Measurements from ENCODE around the gene JAG2.
A peak's percentile ranks its signal among the peaks of the same experiment; 100 is the strongest.

Gene JAG2

DNA sequence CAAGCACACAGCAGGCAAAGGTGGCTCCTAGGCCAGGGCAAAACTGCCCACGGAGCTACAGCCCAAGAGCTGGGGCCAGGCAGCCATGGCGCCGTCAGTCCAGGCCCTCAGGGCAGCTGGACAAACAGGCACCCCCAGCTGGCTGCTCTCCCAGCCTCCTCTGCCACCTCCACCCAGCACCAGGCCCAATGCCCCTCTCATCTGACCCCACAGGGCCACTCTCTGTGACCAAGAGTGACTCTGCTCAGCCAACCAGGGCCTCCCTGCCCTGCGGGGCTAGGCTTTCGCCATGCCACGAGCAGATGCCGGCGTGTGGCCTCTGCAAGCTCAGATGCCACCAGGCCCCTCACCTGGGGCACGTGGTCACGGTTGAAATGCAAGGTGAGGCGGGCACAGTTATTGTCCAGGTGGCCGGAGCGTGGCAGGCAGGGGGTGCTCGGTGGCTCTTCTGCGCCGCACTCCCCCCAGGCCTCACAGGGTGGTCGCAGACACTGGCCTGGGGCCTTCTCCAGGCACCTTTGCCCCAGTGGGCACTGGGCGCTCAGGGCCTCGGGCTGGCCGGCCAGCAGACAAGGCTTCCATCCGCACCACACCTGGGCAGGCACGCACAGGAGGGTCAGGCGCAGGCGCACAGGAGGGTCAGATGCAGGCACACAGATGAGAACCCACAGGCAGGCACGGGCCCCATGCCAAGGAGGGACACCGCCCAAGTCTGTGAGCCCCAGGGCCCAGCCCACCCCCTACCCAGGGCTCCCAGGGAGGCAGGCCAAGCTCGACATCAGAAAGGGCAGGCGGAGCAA is 23.0 kb downstream of the JAG2 start:
- POLR2A ChIA-PET, result no interaction called here
- Histone ChIP-seq H3K27ac (ENCODE audit: extremely low read depth, low read depth, low read length) (no peak overlapping the region), H3K36me3 (ENCODE audit: control insufficient read depth in 2 of 2, insufficient read depth in 1 of 2, low read length in 2 of 2) (peaks cover 0 to 82% of the 10 kb centered on the region in 2 experiments; a peak in 1 of 3 replicates), H3K9me3 (ENCODE audit: control insufficient read depth, insufficient read depth, low read depth, low read length) (no peaks in the 10 kb centered on the region), H3K4me1 (ENCODE audit: control insufficient read depth, insufficient read depth, low read length) (no peaks in the 10 kb centered on the region), H3K4me3 (ENCODE audit: low read depth, low read length) (no peak overlapping the region)
- CTCF ChIA-PET, result interaction anchor here (0.5 kb wide), 1 partner anchor 187 kb away, joined by 4 read pairs; no protein-coding TSS in a partner anchor
- TF ChIP-seq ZNF544 (tag by site-specific recombination; IDR thresholded peaks at IDR 0.05), result no peak
- TF ChIP-seq ZNF133 (tag by site-specific recombination; IDR thresholded peaks at IDR 0.05), result no peak
- 0 out of 2 replicates have a peak, but pooled peaks have one; percentile 5 for TF ChIP-seq KLF8 (tag by site-specific recombination; IDR thresholded peaks at IDR 0.05)
- TF ChIP-seq, protein P1, sequence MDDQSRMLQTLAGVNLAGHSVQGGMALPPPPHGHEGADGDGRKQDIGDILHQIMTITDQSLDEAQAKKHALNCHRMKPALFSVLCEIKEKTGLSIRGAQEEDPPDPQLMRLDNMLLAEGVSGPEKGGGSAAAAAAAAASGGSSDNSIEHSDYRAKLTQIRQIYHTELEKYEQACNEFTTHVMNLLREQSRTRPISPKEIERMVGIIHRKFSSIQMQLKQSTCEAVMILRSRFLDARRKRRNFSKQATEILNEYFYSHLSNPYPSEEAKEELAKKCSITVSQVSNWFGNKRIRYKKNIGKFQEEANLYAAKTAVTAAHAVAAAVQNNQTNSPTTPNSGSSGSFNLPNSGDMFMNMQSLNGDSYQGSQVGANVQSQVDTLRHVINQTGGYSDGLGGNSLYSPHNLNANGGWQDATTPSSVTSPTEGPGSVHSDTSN (CRISPR knock-in tag; IDR thresholded peaks at IDR 0.05), result no peak

DNA sequence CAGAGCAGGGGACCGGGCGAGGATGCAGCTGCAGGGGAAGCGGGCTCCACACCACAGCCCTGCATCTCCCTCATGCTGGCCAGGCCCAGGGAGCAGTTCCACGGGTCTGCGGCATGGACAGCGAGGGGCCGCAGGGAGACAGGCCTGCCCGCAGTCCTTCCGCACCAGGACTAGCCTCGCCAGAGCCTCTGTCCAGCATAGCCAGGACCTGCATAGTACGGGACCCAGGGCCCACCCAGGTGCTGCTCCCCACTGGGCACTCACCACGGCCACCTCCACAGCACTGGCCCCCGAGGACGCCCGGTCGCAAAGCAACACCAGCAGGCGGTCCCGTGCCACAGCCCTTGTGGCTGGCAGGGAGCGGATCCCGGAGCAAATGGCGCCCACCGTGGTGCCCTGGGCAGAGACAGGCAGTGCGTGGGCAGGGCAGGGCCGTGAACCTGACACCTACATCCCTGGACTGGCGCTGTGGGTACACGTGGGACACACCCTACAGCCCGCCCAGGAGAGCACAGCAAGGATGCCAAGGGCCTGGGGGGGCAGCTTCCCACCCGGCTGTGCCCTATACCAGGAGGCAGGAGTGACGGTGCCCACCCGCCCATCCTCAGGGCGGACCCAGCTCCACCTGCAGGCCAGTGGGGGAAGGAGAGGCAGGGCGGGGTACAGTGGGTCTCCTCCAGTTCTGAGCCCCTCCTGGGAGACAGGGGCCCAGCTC is 23.8 kb downstream of the JAG2 start:
- POLR2A ChIA-PET, result no interaction called here
- peaks cover 0 to 81% of the 10 kb centered on the region in 2 experiments; a peak in 1 of 3 replicates for H3K36me3 ChIP-seq (ENCODE audit: control insufficient read depth in 2 of 2, insufficient read depth in 1 of 2, low read length in 2 of 2)
- TF ChIP-seq ZNF548 (tag by site-specific recombination; IDR thresholded peaks at IDR 0.05), result no peak
- peak; percentile 24; the same call in 1 of the 2 replicates for TF ChIP-seq ZFHX2 (tag by site-specific recombination; conservative IDR thresholded peaks at IDR 0.05)
- TF ChIP-seq, protein P2, sequence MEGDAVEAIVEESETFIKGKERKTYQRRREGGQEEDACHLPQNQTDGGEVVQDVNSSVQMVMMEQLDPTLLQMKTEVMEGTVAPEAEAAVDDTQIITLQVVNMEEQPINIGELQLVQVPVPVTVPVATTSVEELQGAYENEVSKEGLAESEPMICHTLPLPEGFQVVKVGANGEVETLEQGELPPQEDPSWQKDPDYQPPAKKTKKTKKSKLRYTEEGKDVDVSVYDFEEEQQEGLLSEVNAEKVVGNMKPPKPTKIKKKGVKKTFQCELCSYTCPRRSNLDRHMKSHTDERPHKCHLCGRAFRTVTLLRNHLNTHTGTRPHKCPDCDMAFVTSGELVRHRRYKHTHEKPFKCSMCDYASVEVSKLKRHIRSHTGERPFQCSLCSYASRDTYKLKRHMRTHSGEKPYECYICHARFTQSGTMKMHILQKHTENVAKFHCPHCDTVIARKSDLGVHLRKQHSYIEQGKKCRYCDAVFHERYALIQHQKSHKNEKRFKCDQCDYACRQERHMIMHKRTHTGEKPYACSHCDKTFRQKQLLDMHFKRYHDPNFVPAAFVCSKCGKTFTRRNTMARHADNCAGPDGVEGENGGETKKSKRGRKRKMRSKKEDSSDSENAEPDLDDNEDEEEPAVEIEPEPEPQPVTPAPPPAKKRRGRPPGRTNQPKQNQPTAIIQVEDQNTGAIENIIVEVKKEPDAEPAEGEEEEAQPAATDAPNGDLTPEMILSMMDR (tag by site-specific recombination; IDR thresholded peaks at IDR 0.05), result 0 out of 2 replicates have a peak, but pooled peaks have one; percentile 9
- no peak for TF ChIP-seq ZNF529 (tag by site-specific recombination; IDR thresholded peaks at IDR 0.05; ENCODE audit: insufficient replicate concordance)
- no peak for TF ChIP-seq ZNF791 (tag by site-specific recombination; IDR thresholded peaks at IDR 0.05)
- no peak for TF ChIP-seq ZNF600 (tag by site-specific recombination; IDR thresholded peaks at IDR 0.05)
- 0 out of 2 replicates have a peak, but pooled peaks have one; percentile 16 for TF ChIP-seq SP2 (tag by site-specific recombination; IDR thresholded peaks at IDR 0.05)
- TF ChIP-seq, protein P3, sequence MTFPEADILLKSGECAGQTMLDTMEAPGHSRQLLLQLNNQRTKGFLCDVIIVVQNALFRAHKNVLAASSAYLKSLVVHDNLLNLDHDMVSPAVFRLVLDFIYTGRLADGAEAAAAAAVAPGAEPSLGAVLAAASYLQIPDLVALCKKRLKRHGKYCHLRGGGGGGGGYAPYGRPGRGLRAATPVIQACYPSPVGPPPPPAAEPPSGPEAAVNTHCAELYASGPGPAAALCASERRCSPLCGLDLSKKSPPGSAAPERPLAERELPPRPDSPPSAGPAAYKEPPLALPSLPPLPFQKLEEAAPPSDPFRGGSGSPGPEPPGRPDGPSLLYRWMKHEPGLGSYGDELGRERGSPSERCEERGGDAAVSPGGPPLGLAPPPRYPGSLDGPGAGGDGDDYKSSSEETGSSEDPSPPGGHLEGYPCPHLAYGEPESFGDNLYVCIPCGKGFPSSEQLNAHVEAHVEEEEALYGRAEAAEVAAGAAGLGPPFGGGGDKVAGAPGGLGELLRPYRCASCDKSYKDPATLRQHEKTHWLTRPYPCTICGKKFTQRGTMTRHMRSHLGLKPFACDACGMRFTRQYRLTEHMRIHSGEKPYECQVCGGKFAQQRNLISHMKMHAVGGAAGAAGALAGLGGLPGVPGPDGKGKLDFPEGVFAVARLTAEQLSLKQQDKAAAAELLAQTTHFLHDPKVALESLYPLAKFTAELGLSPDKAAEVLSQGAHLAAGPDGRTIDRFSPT (tag by site-specific recombination; IDR thresholded peaks at IDR 0.05), result peak; percentile 19; the same call in 1 of the 2 replicates
- no peak for TF ChIP-seq ZNF701 (tag by site-specific recombination; IDR thresholded peaks at IDR 0.05)
- TF ChIP-seq FEZF1 (tag by site-specific recombination; IDR thresholded peaks at IDR 0.05), result no peak
- TF ChIP-seq ZBTB17 (tag by site-specific recombination; IDR thresholded peaks at IDR 0.05), result no peak
- TF ChIP-seq, protein P4, sequence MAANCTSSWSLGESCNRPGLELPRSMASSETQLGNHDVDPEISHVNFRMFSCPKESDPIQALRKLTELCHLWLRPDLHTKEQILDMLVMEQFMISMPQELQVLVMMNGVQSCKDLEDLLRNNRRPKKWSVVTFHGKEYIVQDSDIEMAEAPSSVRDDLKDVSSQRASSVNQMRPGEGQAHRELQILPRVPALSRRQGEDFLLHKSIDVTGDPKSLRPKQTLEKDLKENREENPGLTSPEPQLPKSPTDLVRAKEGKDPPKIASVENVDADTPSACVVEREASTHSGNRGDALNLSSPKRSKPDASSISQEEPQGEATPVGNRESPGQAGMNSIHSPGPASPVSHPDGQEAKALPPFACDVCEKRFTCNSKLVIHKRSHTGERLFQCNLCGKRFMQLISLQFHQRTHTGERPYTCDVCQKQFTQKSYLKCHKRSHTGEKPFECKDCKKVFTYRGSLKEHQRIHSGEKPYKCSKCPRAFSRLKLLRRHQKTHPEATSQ (tag by site-specific recombination; IDR thresholded peaks at IDR 0.05), result no peak
- no peak for TF ChIP-seq ZNF175 (tag by site-specific recombination; IDR thresholded peaks at IDR 0.05)
- no peak for TF ChIP-seq TRIM28 (IDR thresholded peaks at IDR 0.05; ENCODE audit: borderline replicate concordance, low read length)
- no peak for TF ChIP-seq HOXC10 (CRISPR knock-in tag; IDR thresholded peaks at IDR 0.05)
- TF ChIP-seq, protein P5, sequence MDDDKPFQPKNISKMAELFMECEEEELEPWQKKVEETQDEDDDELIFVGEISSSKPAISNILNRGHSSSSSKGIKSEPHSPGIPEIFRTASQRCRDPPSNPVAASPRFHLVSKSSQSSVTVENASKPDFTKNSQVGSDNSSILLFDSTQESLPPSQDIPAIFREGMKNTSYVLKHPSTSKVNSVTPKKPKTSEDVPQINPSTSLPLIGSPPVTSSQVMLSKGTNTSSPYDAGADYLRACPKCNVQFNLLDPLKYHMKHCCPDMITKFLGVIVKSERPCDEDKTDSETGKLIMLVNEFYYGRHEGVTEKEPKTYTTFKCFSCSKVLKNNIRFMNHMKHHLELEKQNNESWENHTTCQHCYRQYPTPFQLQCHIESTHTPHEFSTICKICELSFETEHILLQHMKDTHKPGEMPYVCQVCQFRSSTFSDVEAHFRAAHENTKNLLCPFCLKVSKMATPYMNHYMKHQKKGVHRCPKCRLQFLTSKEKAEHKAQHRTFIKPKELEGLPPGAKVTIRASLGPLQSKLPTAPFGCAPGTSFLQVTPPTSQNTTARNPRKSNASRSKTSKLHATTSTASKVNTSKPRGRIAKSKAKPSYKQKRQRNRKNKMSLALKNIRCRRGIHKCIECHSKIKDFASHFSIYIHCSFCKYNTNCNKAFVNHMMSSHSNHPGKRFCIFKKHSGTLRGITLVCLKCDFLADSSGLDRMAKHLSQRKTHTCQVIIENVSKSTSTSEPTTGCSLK (tag by site-specific recombination; IDR thresholded peaks at IDR 0.05), result no peak
- no peak for TF ChIP-seq ZNF76 (tag by site-specific recombination; IDR thresholded peaks at IDR 0.05; ENCODE audit: borderline replicate concordance, low read depth)
- TF ChIP-seq KLF8 (tag by site-specific recombination; IDR thresholded peaks at IDR 0.05), result peak; percentile 21; the same call in 1 of the 2 replicates
- TF ChIP-seq ZNF571 (tag by site-specific recombination; IDR thresholded peaks at IDR 0.05), result no peak
- TF ChIP-seq, protein P6, sequence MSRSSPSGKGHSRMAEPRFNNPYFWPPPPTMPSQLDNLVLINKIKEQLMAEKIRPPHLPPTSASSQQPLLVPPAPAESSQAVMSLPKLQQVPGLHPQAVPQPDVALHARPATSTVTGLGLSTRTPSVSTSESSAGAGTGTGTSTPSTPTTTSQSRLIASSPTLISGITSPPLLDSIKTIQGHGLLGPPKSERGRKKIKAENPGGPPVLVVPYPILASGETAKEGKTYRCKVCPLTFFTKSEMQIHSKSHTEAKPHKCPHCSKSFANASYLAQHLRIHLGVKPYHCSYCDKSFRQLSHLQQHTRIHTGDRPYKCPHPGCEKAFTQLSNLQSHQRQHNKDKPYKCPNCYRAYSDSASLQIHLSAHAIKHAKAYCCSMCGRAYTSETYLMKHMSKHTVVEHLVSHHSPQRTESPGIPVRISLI (tag by site-specific recombination; IDR thresholded peaks at IDR 0.05), result no peak

More for the DNA sequence above, 23.8 kb downstream of the JAG2 start:
- Histone ChIP-seq H3K27ac (ENCODE audit: extremely low read depth, low read depth, low read length) (no peak overlapping the region), H3K4me3 (ENCODE audit: low read depth, low read length) (no peak overlapping the region), H3K9me3 (ENCODE audit: control insufficient read depth, insufficient read depth, low read depth, low read length) (no peaks in the 10 kb centered on the region), H3K4me1 (ENCODE audit: control insufficient read depth, insufficient read depth, low read length) (no peaks in the 10 kb centered on the region)
- CTCF ChIA-PET, result interaction anchor here (0.5 kb wide), 1 partner anchor 186 kb away, joined by 4 read pairs; no protein-coding TSS in a partner anchor
